Vagina (tissue), 2 donors: Measurements from ENCODE around the gene HJV. TPM values are rescaled to one million over a fixed set of nuclear protein-coding genes. Genes with fewer than 3 reads are reported as not detected.
"Not testable (repeated sequence)": the region's sequence is repeated elsewhere in the genome, so short reads cannot be mapped to it uniquely, and the experiment has no call there.

Experiments
- DNase-seq, 2 donors: peaks; one replicate each; pipeline ENCODE4 v3.0.0-alpha.2; 2017; ENCODE audit errors: extremely low spot score in 2 of 2
- H3K27ac ChIP-seq: fragments of 200-600 bp; sonication (generic); one replicate; pipeline ENCODE4 v1.5.1; 2019
- H3K27me3 ChIP-seq: fragments of 200-600 bp; sonication (generic); one replicate; pipeline ENCODE4 v1.5.1; 2019
- H3K36me3 ChIP-seq, 2 donors: fragments of 200-600 bp; sonication (generic); one replicate each; pipeline ENCODE4 v1.5.1; 2017 to 2019
- H3K4me1 ChIP-seq: fragments of 200-600 bp; sonication (generic); one replicate; pipeline ENCODE4 v1.5.1; 2019
- H3K4me3 ChIP-seq, 2 donors: fragments of 200-600 bp; sonication (generic); 1 replicate in 1 of 2; 2 replicates in 1 of 2; pipeline ENCODE4 v1.5.1; 2016 to 2019
- H3K9me3 ChIP-seq: fragments of 200-600 bp; sonication (generic); one replicate; pipeline ENCODE4 v1.5.1; 2019
- CTCF ChIP-seq, 3 experiments: fragments of 450-650 bp in 2 of 3; fragments of 200-600 bp in 1 of 3; sonication (generic) in 1 of 3; IDR thresholded peaks; one replicate each; pipeline ENCODE4 v1.5.1; 2017 to 2019; ENCODE audit warnings: antibody characterized with exemption in 3 of 3, mild to moderate bottlenecking in 2 of 3, moderate library complexity in 2 of 3
- POLR2A ChIP-seq, 2 donors: fragments of 450-650 bp; IDR thresholded peaks; one replicate each; pipeline ENCODE4 v1.6.1; 2017; ENCODE audit warnings: antibody characterized with exemption in 2 of 2, mild to moderate bottlenecking in 2 of 2, moderate library complexity in 2 of 2
- POLR2AphosphoS5 ChIP-seq, 2 donors: sonication (generic); formaldehyde crosslinking; IDR thresholded peaks; one replicate each; pipeline ENCODE4 v1.9.0; 2017; ENCODE audit warnings: antibody characterized with exemption in 2 of 2, mild to moderate bottlenecking in 2 of 2, low read depth in 1 of 2; ENCODE audit not compliant: insufficient read depth in 1 of 2
- intact Hi-C: fragments of 100-400 bp; cut with DNase I; formaldehyde crosslinking; loops from one replicate; pipeline ENCODE4 v1.15.1; 2023
- total RNA-seq: library from RNA; depleted of rRNA; stranded (reverse); fragments of >200 nt; gene quantifications from one replicate; pipeline ENCODE4 v1.2.3, GENCODE V29; 2016

The HJV gene
- total RNA-seq, 1 donor from 2014 or later, result not detected

- intact Hi-C loops, result no loop called here
- TF ChIP-seq POLR2AphosphoS5 (IDR thresholded peaks at IDR 0.05; ENCODE audit: insufficient read depth in 1 of 2, low read depth in 1 of 2), result no peak
- TF ChIP-seq POLR2A (IDR thresholded peaks at IDR 0.05), result no peak
- no peak for TF ChIP-seq CTCF (IDR thresholded peaks at IDR 0.05)
- H3K27ac ChIP-seq, result no peak overlapping the region
- H3K36me3 ChIP-seq, result no peaks in the 10 kb centered on the region
- H3K4me3 ChIP-seq, result no peak overlapping the region
- no peak for DNase-seq
- H3K4me1 ChIP-seq, result no peaks in the 10 kb centered on the region
- no peaks in the 10 kb centered on the region for H3K9me3 ChIP-seq
- H3K27me3 ChIP-seq, result no peaks in the 10 kb centered on the region
These were observed 27.9 kb upstream of the HJV start for GRCh38 chr1:146049436-146049835.

- not testable (repeated sequence) for DNase-seq
These were observed 27.1 kb upstream of the HJV start for GRCh38 chr1:146048514-146049115.

GRCh38 chr1:146046664-146047063 lies 25.1 kb upstream of the HJV start:
- no peaks in the 10 kb centered on the region for H3K36me3 ChIP-seq

More at GRCh38 chr1:146048514-146049115, 27.1 kb upstream of the HJV start:
- H3K4me3 ChIP-seq, H3K27me3 ChIP-seq, H3K4me1 ChIP-seq, H3K36me3 ChIP-seq, H3K9me3 ChIP-seq, intact Hi-C loops, H3K27ac ChIP-seq: not testable (repeated sequence)

GRCh38 chr1:146039844-146040194 lies 18.3 kb upstream of the HJV start:
- Histone ChIP-seq H3K27ac (peak overlapping the region; percentile 92), H3K4me3 (peak overlapping the region in 1 of 2 donors; percentile 68), H3K27me3 (no peaks in the 10 kb centered on the region), H3K36me3 (no peaks in the 10 kb centered on the region), H3K4me1 (peaks cover 10% of the 10 kb centered on the region), H3K9me3 (no peaks in the 10 kb centered on the region)
- intact Hi-C loops, result loop anchor here (5.0 kb wide), 1 partner anchor 43 kb away; the partner anchor contains the start of gene TXNIP
- no peak for DNase-seq
- no peak for TF ChIP-seq POLR2A (IDR thresholded peaks at IDR 0.05)
- TF ChIP-seq CTCF (IDR thresholded peaks at IDR 0.05), result no peak

More at GRCh38 chr1:146046664-146047063, 25.1 kb upstream of the HJV start:
- Histone ChIP-seq H3K4me3 (no peak overlapping the region), H3K9me3 (no peaks in the 10 kb centered on the region), H3K27ac (no peak overlapping the region), H3K27me3 (no peaks in the 10 kb centered on the region), H3K4me1 (no peaks in the 10 kb centered on the region)
- intact Hi-C loops, result no loop called here
- DNase-seq, result no peak
- TF ChIP-seq POLR2A (IDR thresholded peaks at IDR 0.05) (no peak), CTCF (IDR thresholded peaks at IDR 0.05) (no peak), POLR2AphosphoS5 (IDR thresholded peaks at IDR 0.05; ENCODE audit: insufficient read depth in 1 of 2, low read depth in 1 of 2) (no peak)

- intact Hi-C loops, result loop anchor here (5.0 kb wide), 1 partner anchor 40 kb away; the partner anchor contains the start of gene TXNIP
These were observed 15.6 kb upstream of the HJV start for GRCh38 chr1:146036965-146037646.

More at GRCh38 chr1:146036965-146037646, 15.6 kb upstream of the HJV start:
- TF ChIP-seq POLR2A (IDR thresholded peaks at IDR 0.05), result no peak
- no peak for TF ChIP-seq CTCF (IDR thresholded peaks at IDR 0.05)
- TF ChIP-seq POLR2AphosphoS5 (IDR thresholded peaks at IDR 0.05; ENCODE audit: insufficient read depth in 1 of 2, low read depth in 1 of 2), result peak in 1 of 2 donors; percentile 88
- peak overlapping the region; percentile 68 to 69 for H3K4me3 ChIP-seq
- no peak for DNase-seq
- no peaks in the 10 kb centered on the region for H3K27me3 ChIP-seq
- H3K27ac ChIP-seq, result peak overlapping the region; percentile 92
- H3K36me3 ChIP-seq, result no peaks in the 10 kb centered on the region
- H3K4me1 ChIP-seq, result peaks cover 10% of the 10 kb centered on the region
- no peaks in the 10 kb centered on the region for H3K9me3 ChIP-seq
